ENCODE measurements around the gene IDI2.

GRCh38 chr10:1006573-1006972 lies 19.1 kb downstream of the IDI2 start:
- TF ChIP-seq USF1 (CRISPR knock-in tag; IDR thresholded peaks at IDR 0.05) (no peak), ATF1 (CRISPR knock-in tag; IDR thresholded peaks at IDR 0.05) (no peak), IRF2 (CRISPR knock-in tag; IDR thresholded peaks at IDR 0.05; ENCODE audit: borderline replicate concordance, low read depth) (no peak), SMAD4 (CRISPR knock-in tag; IDR thresholded peaks at IDR 0.05) (no peak), CREB1 (CRISPR knock-in tag; IDR thresholded peaks at IDR 0.05) (no peak), ZNF121 (CRISPR knock-in tag; IDR thresholded peaks at IDR 0.05) (no peak), ETV6 (CRISPR knock-in tag; IDR thresholded peaks at IDR 0.05) (no peak)
- TF ChIP-seq, protein P1, sequence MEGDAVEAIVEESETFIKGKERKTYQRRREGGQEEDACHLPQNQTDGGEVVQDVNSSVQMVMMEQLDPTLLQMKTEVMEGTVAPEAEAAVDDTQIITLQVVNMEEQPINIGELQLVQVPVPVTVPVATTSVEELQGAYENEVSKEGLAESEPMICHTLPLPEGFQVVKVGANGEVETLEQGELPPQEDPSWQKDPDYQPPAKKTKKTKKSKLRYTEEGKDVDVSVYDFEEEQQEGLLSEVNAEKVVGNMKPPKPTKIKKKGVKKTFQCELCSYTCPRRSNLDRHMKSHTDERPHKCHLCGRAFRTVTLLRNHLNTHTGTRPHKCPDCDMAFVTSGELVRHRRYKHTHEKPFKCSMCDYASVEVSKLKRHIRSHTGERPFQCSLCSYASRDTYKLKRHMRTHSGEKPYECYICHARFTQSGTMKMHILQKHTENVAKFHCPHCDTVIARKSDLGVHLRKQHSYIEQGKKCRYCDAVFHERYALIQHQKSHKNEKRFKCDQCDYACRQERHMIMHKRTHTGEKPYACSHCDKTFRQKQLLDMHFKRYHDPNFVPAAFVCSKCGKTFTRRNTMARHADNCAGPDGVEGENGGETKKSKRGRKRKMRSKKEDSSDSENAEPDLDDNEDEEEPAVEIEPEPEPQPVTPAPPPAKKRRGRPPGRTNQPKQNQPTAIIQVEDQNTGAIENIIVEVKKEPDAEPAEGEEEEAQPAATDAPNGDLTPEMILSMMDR (IDR thresholded peaks at IDR 0.05): no peak
